Effector CD8-positive, alpha-beta T cell (primary cell): Measurements from ENCODE around the gene PNLDC1.
A peak's percentile ranks its signal among the peaks of the same experiment; 100 is the strongest.
"Not testable (repeated sequence)": the region's sequence is repeated elsewhere in the genome, so short reads cannot be mapped to it uniquely, and the experiment has no call there.

ENCODE experiments used
- DNase-seq: peaks from one replicate; lab custom pipeline; 2025; lab: John Stamatoyannopoulos, UW

PNLDC1 gene

DNA sequence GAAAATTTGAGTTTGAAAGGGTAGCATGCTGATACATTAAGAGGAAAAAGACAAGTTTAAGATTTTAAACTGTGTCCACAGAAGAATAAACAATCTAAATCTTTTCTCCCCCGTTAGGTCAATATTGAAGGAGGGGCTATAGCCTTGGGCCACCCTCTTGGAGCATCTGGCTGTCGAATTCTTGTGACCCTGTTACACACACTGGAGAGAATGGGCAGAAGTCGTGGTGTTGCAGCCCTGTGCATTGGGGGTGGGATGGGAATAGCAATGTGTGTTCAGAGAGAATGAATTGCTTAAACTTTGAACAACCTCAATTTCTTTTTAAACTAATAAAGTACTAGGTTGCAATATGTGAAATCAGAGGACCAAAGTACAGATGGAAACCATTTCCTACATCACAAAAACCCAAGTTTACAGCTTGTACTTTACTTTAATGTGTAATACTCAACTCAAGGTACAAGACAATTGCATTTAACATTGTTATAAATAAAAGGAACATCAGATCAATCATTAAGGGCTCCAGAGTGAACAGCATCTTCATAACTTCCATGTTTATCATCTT lies 21.5 kb upstream of the PNLDC1 start:
- DNase-seq = no peak

DNA sequence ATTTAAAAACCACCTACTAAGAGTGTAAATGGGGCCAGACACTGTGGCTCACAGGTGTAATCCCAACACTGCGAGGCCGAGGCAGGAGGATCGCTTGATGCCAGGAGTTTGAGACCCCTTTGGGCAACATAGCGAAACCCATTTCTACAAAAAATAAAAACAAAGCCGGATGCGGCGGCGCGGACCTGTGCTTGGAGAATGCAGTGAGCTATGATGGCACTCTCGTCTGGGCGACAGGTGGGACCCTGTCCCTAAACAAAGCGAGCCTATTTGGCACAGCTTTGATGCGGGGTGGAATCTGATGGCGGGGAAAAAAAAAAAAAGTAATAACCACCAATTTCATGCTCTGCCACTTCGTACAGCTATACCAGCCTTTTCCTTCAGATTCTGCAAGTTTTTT lies 11.8 kb upstream of the PNLDC1 start:
- DNase-seq = no peak

DNA sequence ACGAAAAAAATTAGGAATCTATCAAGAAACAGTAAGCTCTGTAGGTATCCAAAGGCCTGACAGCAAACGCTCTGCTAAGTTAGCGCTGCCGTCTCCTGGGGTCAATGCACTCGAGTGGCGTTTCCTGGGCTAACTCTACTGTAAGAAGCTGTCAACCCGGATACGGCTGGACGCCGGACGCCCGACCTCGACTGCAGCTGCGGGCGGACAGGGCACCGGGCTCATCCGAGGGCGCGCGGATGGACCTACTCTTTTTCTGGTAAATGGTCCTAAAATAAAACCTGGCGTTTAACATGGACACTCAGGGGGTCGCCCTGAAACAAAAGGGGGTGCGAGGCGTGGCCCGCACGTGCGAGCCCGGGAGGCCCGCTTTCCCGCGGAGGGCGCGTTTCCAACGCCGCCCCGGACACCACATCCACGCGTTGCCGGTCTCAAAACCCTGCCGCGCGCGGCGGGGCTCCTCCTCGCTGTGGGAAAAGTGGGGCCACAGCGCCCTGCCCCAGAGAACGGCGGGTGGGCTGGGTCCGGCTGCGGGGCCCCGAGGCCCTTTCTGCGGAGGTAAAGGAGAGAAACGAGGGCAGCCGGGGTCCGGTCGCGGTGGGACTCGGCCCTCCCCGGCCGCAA lies 11.2 kb upstream of the PNLDC1 start:
- DNase-seq = no peak

DNA sequence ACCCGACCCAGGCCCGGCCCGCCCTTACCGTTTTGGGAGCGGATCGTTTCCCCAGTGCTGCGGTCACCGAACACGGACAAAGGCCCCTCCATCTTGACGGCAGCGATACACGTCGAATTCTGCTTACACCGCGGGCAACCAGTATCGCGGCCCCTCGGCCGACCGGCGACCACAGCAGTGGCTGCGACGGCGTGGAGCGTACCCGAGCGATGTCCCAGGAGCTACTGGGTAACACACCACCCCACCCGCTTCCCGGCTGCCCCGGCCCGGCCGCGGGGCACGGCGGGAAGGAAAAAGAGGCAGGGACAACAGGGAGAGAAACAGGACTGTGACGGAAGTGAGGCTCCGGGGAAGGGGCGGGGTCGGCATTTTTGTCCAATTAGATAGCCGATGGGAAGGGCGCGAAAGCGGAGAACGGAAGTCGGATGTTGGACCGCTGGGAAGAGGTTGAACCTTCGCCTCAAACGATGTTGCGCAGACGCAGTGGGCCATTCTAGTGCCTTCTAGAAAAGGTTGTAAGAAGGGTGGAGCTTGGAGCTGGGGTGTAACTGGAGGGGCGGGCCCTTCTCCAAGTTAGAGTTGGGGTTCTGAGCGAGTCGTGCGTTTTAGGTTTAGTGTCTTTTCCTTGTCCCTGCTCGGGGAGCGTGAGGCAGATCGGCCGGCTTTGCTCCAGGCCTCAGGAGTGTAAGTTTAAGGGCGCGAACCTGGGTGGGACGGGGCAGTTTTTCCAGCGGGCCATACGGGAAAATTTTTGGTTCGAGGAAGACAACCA lies 10.5 kb upstream of the PNLDC1 start, which contains the start of gene TCP1:
Gene TCP1 (minus strand): TSS at position 226 of the 772 bp plus-strand sequence. CDS start 134 bp downstream, at position 92.
- peak; percentile 99 for DNase-seq

DNA sequence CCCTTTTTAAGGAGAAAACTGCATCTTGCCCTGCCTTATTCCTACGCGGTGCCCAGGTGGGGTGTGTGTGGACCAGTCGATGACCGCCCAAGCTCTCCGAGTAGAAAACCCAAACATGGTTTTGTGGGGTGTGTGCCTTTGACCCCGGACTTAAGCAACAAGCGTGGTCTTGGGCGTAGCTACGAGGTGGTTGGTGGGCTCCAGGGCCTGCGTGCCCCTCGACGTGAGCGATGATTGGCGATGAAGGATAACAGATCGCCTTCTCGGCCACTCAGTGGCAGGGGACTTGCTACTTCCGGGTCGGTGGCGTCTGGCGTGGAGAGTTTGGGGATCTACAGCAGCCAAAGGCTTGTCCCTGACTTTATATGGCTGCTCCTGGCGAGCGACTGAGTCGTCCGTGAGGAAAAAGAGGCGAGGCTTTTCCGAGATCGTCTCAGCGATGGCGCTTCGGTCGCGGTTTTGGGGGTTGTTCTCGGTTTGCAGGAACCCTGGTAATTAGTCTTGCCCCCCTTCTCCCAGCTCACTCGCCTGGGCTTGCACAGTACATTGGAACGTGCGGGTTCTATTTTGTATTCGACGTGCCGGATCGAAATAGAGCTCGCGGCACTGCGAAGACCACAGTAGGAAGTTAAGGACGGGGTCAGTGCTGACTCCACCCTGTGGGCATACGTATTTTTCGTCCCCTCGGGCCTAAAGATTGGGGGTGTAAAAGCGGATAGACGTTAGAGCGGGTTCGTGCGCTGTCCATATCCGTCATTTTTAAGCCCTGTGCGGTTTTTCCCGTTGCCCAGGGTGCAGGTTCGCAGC lies 9.7 kb upstream of the PNLDC1 start, which contains the start of gene MRPL18:
Gene MRPL18 (plus strand): TSS at position 319 of the 807 bp plus-strand sequence. CDS start 121 bp downstream, at position 440.
- DNase-seq = peak; percentile 82

DNA sequence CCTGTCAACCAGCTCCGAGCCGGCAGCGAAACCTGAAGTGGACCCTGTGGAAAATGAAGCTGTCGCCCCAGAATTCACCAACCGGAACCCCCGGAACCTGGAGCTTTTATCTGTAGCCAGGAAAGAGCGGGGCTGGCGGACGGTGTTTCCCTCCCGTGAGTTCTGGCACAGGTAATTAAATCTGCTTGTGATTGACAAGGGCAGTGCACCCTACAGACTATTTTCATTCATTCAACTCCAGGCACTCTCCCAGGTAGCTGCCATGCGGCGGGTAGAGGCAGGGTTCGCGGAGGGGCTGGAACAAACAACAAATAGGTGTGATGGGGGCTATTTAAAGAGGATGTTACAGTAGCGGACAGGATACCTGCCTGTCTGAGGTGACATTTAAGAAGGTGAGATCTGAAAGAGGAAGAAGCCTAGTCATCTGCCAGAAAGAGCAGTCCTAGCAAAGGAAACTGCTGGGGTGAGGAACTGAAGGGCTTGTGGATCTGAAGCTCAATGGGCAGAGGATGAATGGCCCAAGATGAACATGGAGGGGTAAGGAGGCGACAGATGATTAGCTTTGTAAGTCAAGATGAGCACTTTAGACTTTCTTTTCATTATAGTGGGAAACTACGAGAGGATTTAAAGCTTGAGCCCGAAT lies 9.0 kb upstream of the PNLDC1 start:
- DNase-seq = peak; percentile 16

DNA sequence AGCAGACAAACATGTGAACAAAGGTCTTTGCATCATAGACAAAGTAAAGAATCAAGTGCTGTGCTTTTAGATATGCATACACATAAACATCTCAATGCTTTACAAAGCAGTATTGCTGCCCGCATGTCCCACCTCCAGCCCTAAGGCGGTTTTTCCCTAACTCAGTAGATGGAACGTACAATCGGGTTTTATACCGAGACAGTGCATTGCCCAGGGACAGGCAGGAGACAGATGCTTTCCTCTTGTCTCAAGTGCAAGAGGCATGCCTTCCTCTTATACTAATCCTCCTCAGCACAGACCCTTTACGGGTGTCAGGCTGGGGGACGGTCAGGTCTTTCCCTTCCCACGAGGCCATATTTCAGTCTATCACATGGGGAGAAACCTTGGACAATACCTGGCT lies 5.1 kb upstream of the PNLDC1 start:
- not testable (repeated sequence) for DNase-seq

DNA sequence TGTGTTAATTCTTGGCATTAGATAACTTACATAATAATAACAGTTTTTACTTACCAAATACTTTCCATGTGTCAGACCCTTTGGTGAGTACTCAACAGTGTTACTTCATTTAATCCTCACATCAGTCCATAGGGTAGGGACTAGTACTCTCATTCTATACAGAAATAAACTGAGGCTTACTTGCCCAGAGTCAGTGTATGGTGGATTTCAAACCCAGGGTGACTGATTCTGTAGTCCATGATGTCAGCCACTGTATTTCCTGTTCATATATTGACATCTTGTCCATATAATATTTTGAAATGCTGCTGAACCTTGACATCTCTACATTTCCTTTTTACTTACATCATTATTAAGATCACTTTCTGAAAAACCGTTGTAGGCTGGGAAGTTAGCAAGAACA lies 2.5 kb upstream of the PNLDC1 start:
- DNase-seq = no peak

DNA sequence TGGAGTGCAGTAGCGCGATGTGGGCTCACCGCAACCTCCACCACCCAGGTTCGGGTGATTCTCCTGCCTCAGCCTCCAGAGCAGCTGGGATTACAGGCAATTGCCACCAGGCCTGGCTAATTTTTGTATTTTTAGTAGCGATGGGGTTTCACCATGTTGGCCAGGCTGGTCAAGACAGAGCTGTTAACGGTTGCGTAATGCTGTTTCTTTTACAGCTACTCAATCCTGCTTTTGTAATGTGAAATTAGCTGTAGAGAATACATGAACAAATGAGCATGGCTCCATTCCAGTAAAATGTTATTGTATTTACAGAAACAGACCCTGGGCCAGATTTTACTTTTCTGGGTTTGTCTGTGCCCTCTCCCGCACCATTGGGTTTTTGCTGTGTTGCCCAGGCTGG lies 1.9 kb downstream of the PNLDC1 start:
- DNase-seq = no peak

DNA sequence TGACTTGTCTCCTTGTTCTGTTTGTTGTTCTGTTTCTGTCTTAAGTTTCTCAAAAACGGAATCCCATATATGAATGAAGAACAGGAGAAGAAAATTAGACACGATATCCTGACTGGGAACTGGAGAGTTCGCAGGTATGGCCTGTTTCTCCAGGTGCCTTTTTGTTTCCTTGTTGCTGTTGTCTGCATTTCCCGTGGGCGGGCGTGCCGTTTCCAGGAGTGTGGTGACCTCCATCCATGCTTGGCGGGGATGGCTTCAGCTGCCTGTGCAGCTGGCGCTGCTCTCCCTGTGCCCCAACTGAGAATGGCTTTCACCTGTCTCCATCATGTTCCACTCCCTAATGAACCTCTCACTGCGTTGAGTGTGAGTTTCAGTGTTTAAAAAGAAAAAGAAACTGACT lies 4.4 kb downstream of the PNLDC1 start:
- DNase-seq = no peak

DNA sequence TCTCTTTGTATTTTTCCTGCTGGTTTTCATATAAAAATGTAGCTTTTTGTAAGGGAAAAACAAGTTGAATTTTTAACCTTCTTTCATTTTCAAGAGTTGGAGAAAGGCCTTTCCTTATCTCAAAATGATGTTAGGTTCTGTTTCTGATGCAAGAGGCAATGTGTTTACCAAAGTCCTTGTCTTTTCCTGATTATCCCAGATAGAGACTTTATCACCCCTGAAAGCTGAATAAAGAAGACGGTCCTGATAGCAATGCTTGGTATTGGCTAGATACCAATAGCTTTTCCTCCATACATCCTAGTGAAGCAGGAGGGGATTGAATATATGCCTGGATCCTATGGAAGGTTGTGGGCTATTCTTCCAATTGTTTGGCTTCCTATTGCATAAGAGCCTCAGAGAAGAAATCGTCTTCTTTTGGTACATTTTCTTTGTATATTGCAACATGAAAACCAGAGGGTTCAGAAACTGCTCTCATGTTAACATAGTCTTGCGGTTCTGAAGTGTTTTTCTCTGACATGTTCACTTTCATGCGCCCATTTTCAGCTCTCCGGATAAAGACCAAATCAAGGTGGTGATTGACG lies 5.5 kb downstream of the PNLDC1 start:
- DNase-seq = no peak

DNA sequence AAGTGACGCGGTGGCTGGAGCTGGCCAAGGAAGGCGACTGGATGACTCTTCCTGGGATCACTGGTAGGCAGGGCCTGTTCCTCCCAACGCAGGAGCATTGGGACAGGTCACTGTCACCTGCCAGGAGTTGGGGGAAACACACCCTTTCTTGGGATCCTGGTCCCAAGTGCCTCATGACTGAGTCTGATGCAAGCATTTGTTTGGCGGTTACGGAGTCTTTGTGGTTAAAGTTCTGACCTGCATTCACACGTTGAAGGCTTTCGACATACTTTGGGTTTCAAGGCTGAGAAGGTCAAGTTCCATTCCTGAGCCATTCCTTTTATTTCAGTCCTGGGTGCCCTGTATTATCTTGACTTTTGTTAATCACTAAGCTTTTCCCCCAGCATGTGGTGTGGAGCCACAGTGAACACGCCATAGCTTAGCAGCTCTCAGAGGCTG lies 6.0 kb downstream of the PNLDC1 start:
- no peak for DNase-seq

DNA sequence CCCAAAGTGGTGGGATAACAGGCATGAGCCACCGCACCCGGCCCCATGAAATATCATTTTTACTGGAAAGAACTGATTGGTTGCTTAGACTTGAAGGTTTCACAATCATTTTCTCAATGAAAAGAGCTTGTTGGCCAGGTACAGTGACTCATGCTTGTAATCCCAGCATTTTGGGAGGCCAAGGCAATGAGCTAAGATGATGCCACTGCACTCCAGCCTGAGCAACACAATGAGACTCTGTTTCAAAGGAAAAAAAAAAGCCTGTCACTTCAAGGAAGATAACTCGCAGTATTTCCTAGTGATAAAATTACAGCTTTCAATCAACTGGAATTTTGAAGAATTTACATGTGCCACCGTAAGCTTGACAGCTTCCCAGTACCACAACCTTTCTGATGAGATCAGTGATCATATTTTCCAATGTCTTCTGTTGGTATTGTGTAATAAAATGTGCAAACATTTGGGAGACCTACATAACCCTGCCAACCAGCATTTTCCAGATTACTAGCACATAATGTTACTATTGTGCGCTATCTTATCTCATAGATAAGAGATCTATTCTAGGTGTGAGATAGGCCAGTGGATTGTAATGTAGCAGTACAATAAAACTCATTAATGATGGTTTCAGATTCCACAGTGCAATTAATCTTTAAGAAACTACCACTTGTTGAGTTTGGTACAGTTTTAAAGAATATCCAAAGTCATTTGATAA lies 7.2 kb downstream of the PNLDC1 start:
- no peak for DNase-seq

DNA sequence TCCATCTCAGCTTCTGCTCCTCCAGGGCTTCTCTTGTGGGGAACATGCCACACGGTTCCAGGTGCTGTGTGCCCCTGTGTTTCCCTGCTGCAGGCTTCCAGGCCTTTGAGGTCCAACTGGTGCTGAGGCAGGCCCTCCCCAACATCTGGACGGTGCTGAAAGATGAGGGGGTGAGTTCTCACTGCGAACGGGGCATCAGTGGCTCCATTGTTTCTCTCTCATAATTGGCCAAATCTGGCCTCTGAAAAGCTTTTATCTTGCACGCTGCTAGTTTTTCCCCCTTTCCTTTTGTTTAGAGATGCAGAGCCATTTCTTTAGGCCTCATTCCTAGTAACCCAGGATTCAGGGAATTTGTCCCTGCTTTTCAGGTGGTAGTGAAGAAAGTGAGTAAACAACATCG lies 8.6 kb downstream of the PNLDC1 start:
- DNase-seq = no peak

DNA sequence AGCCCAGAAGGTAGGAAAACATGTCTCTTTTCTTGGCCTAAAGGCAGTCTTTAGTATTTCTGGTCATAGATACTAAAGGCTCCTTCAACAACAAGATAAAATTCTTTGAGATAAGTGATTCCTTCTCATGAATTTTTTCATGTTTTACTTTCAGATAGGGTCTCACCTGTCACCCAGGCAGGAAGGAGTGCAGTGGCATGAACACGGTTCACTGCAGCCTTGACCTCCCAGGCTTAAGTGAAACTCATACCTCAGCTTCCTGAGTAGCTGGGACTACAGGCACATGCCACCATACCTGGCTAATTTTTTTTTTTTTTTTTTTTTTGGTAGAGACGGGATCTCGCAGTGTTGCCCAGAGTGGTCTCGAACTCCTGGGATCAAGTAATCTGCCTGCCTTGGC lies 9.1 kb downstream of the PNLDC1 start:
- no peak for DNase-seq

DNA sequence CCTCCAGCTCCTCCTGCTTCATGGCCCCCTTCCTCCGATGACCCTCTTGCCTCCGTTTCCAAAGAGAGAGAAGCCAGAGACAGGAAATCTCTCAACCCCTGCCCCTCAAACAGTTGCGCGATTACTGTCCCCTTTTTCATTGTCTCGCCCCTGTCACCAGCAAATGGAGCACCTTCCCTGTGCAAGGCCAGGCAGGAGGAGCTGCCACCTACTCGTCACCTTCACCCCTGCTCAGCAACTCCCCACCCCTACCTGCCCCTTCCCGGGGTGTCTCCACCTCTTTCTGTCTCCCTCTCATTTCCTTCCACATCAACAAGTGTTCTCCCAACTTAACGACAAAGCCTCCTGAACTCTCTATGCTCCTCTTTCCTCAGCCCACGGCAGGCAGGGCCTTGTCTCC lies 13.7 kb downstream of the PNLDC1 start:
- DNase-seq = no peak

DNA sequence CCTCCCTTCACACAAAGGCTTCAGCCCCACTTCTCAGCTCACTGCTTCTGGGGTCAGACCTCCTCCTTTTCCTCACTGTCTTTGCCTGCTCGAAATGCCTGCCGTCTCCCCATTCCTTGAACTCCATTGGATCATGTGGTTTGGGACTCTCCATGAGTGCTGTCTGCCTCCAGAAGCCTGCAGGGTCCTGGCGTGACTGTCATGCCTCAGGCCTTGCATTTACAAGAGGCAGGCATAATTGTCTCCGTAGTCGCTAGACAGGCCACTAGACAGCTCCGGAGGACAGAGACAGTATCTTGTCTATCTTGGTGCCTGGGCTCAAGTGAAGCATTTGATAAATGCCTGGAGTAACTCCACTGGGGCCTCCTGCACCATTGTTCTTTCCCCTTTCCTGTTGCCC lies 15.3 kb downstream of the PNLDC1 start:
- DNase-seq = no peak

DNA sequence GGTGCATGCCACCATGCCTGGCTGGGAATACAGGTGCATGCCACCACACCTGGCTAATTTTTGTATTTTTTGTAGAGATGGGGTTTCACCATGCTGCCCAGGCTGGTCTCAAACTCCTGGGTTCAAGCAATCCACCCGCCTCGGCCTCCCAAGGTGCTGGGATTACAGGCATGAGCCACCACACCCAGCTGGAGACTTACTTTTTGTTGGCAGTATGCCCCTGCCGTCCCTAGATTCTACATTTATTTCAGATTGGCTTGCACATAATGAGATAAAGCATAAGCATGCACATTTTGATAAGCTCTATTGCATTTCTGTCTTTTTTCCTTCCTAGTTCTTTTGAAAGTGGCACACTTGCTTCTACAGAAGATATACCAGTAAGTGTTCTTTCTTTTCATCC lies 16.7 kb downstream of the PNLDC1 start:
- not testable (repeated sequence) for DNase-seq

DNA sequence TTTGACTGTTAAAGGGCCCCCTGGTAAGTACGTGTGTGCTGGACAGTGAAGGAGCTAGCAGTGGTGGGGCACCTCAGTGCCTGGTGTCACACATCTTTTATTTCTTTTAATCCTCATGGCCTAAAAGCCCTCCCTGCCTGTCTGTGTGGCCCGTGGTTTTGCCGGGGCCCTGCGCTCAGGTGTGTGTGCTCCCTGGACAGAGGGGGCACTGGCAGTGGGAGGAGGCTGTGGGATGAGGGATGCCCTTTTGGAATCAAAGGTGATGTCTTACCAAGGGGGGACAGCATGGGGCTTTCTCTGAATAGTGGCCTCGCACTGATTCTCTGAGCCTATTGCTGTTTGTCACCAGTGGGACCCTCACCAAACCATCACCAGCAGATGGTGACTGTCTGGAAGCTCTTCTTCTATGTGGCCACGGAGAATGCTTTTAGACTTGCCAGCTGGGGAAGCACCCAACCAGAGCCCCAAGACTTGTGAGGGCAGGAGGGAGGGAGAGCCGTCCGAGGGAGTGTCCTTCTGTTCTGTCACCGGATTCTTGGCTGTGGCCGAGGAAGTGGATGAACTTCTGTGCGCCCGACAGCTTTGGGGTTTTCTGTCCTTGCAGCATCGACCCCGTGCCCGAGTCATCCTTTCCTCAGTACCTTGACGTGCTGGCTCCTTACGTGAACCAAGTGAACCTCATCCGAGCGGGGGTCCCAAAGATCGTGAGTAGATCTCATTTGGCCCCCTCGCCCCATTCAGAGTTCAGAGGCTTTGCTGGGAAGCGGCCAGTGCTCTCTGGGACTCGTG lies 18.1 kb downstream of the PNLDC1 start:
- DNase-seq = no peak

DNA sequence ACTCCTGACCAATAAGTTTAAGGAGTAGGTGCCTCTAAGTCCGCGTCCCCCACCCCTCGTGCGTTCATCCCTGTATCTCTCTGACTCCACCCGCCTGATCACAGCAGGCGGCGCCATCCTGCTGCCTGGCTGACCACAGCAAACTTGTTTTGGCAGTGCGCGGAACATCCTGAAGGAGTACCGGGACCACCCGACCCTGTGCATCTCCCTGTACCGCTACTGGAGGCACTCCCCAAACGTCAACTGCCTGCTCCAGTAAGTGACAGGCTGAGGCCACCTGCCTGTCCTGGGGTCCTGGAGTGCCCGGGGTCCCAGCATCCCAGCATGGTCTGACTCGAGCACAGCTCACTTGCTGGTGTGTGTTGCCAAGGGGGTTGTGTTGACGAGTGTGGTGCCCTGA lies 19.0 kb downstream of the PNLDC1 start:
- DNase-seq = no peak
